ENCODE results near the gene SNRPF. TPM values are rescaled to one million over a fixed set of nuclear protein-coding genes. Genes with fewer than 3 reads are reported as not detected.
A peak's percentile ranks its signal among the peaks of the same experiment; 100 is the strongest.

The SNRPF gene
- total RNA-seq, 4 donors from 2014 or later: 6.1 to 11.8 (median 8.3) TPM

DNA sequence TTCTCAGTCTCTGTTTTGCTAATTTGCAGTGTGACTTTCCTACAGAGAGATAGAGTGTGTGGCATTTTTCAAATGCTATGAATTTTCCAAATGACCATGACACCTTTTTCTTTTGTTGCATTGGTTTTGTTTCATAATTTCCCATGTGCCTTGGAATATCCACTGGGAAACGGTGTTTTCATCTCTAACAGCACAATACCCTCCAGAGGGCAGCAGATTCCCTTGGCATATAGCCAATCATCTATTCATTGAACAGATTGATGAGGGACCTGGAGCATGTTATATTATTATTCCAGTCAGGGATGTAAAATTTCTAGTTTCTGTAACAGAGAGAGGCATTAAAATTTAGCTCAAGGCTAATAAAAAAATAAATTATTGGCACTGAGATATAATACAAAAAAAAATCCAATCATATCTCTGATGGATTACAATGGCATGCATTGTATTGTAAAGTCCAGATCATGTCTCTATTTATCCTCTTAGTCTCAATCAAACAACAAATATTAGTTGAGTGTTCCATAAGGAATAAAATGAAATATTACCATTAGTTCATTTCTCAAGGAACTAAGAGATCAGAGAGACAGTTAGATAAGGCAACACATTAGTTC is 38.6 kb upstream of the SNRPF start:
- TF ChIP-seq, protein P1, sequence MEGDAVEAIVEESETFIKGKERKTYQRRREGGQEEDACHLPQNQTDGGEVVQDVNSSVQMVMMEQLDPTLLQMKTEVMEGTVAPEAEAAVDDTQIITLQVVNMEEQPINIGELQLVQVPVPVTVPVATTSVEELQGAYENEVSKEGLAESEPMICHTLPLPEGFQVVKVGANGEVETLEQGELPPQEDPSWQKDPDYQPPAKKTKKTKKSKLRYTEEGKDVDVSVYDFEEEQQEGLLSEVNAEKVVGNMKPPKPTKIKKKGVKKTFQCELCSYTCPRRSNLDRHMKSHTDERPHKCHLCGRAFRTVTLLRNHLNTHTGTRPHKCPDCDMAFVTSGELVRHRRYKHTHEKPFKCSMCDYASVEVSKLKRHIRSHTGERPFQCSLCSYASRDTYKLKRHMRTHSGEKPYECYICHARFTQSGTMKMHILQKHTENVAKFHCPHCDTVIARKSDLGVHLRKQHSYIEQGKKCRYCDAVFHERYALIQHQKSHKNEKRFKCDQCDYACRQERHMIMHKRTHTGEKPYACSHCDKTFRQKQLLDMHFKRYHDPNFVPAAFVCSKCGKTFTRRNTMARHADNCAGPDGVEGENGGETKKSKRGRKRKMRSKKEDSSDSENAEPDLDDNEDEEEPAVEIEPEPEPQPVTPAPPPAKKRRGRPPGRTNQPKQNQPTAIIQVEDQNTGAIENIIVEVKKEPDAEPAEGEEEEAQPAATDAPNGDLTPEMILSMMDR (IDR thresholded peaks at IDR 0.05): peak in 4 of 6 experiments; percentile 63 to 77 (median 70)
- no peak for TF ChIP-seq POLR2A (IDR thresholded peaks at IDR 0.05)
- intact Hi-C loops (cut with DNase I): no loop called here
- WGBS, 2 donors: 0% methylated on average over 1 of the region's 1 CpG
- H3K27me3 ChIP-seq: no peaks in the 10 kb centered on the region
- no peak overlapping the region for H3K27ac ChIP-seq
- peak; percentile 35 to 49 for DNase-seq
- H3K4me3 ChIP-seq (replicated peaks in 1 of 3): no peak overlapping the region
- no peaks in the 10 kb centered on the region for H3K9me3 ChIP-seq
- H3K36me3 ChIP-seq: no peaks in the 10 kb centered on the region
- H3K4me1 ChIP-seq: no peaks in the 10 kb centered on the region

DNA sequence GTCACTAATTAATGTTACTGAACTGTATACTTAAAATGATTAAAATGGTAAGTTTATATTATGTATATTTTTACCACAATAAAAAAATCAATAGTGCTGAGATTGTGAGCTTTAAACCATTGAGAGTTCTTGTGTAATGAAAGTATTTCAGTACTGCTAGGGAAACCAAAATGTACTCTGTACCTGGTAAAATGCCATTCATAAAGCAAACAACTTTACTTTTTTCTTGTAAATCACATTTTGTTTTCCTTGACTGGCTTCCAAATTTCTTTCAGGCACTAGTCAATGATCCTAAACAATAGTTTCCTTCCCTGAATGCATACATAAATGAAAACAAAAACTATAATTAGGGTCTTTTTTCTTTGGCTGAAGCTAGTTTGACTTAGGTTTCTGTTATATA is 29.4 kb upstream of the SNRPF start:
- Histone ChIP-seq H3K9me3 (no peaks in the 10 kb centered on the region), H3K27me3 (no peaks in the 10 kb centered on the region), H3K27ac (peak overlapping the region in 1 of 3 donors; percentile 24), H3K36me3 (no peaks in the 10 kb centered on the region), H3K4me1 (peaks cover 6 to 7% of the 10 kb centered on the region in 2 donors), H3K4me3 (replicated peaks in 1 of 3) (no peak overlapping the region)
- TF ChIP-seq, protein P1 (IDR thresholded peaks at IDR 0.05): no peak
- TF ChIP-seq POLR2A (IDR thresholded peaks at IDR 0.05): no peak
- DNase-seq: no peak
- intact Hi-C loops (cut with DNase I): no loop called here

DNA sequence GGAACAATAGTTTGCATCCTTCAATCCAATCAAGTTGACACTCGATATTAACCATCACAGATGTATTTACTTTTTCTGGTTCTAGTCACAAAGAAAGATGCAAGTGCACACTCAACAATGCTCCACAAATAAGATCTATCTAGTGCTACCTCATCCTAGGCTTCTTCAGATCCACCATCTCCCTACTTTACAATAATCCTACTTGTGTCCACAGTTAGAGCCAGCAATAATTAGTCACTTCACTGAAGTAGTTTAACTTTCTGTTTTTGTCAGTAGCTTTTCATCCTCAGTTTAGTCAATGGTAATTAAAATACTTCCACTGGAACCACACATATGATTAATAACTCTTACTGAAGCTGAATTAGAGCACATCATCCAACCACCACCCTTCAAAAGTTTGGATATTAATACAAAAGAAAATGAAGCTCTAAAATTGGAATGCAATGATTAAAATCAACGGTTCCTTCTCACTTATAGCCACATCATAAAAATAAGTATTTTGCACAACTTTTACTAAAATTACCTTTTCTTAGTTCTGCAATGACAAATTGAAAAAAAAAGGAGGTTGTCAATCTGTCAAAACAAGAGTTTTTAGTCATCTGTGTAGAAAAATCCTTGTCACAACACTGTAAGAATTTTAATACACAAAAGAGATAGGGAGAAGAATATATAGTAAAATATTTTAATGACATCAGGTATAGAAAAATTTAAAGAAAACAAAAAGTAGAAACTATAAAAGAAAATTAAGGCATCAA is 28.2 kb upstream of the SNRPF start:
- peaks cover 6 to 7% of the 10 kb centered on the region in 2 donors for H3K4me1 ChIP-seq
- TF ChIP-seq, protein P1 (IDR thresholded peaks at IDR 0.05): no peak
- TF ChIP-seq POLR2A (IDR thresholded peaks at IDR 0.05): no peak
- no peaks in the 10 kb centered on the region for H3K9me3 ChIP-seq
- H3K27me3 ChIP-seq: no peaks in the 10 kb centered on the region
- H3K36me3 ChIP-seq: no peaks in the 10 kb centered on the region
- H3K27ac ChIP-seq: no peak overlapping the region
- no peak overlapping the region for H3K4me3 ChIP-seq (replicated peaks in 1 of 3)
- intact Hi-C loops (cut with DNase I): no loop called here
- no peak for DNase-seq
- WGBS, 2 donors: 82 to 86% methylated on average over 2 of the region's 2 CpGs

DNA sequence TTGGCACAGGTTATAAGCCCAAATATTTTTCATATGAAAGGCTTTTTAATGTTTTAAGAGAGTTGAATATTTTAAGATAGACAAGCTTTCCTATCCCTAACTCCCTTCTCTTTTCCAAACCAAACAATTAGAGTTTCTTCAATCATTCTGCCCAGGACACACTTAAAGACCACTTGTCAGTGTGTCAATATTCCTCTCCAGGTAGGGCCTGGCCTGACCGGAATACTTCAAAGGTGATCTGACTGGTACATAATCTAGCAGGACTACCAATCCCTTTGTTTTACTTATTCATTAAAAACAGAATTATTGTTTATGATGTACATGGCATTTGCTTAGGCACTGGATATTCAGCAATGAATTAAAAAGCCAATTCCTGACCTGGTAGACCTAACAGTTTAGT is 24.2 kb upstream of the SNRPF start:
- intact Hi-C loops (cut with DNase I): no loop called here
- H3K27me3 ChIP-seq: no peaks in the 10 kb centered on the region
- no peaks in the 10 kb centered on the region for H3K9me3 ChIP-seq

More for the DNA sequence above, 24.2 kb upstream of the SNRPF start:
- no peaks in the 10 kb centered on the region for H3K36me3 ChIP-seq
- no peak for DNase-seq
- H3K4me3 ChIP-seq (replicated peaks in 1 of 3): no peak overlapping the region
- peaks cover 8% of the 10 kb centered on the region in 2 donors for H3K4me1 ChIP-seq
- WGBS, 2 donors: 72 to 89% methylated on average over 1 of the region's 1 CpG
- no peak for TF ChIP-seq POLR2A (IDR thresholded peaks at IDR 0.05)
- TF ChIP-seq, protein P1 (IDR thresholded peaks at IDR 0.05): no peak
- no peak overlapping the region for H3K27ac ChIP-seq
